ES-I3 (cell line): ENCODE data around the gene KCNIP4.

Experiments used
- H3K36me3 ChIP-seq: 2 replicates; pipeline ENCODE4 v1.6.1; 2013; ENCODE audit warnings: mild to moderate bottlenecking, low read length, control low read depth, moderate library complexity; ENCODE audit not compliant: insufficient read depth
- H3K4me1 ChIP-seq: 2 replicates; pipeline ENCODE4 v1.6.1; 2013; ENCODE audit warnings: mild to moderate bottlenecking, control low read depth, low read length; ENCODE audit not compliant: insufficient read depth
- H3K9ac ChIP-seq: 2 replicates; pipeline ENCODE4 v1.6.1; 2013; ENCODE audit warnings: low read depth, mild to moderate bottlenecking, low read length, moderate library complexity
- H3K9me3 ChIP-seq: 2 replicates; pipeline ENCODE4 v1.6.1; 2013; ENCODE audit warnings: mild to moderate bottlenecking, low read length, moderate library complexity; ENCODE audit not compliant: control insufficient read depth, insufficient read depth

Gene KCNIP4

DNA sequence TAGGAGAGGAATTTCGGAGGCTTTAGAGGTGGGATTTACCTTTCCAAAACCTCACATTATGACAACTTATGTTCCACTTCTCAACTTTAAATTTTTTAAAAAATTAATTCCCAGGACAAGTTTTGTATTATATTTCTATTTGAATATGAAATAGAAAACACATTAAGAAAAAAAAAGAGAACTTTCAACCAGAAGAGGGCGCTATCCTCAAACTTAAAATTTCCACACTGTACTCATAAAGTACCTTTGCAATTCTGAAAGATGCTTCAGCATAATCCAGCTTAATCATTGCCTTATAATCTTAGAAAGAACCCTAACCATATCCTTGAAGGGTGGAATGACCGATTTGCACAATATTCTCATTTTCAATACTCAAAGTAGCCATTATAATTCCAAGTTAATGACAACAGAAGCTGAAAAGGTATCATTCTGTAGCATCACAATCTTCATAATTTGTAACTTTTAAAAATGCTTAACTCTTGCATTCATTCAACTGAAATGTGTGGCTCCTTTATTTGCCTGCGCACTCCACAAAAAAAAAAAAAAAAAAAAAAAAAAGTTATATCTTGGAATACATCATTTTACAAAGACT is 158.0 kb downstream of the KCNIP4 start:
- no peaks in the 10 kb centered on the region for H3K36me3 ChIP-seq
- H3K9me3 ChIP-seq: no peaks in the 10 kb centered on the region
- H3K4me1 ChIP-seq: no peaks in the 10 kb centered on the region
- H3K9ac ChIP-seq: no peak overlapping the region

DNA sequence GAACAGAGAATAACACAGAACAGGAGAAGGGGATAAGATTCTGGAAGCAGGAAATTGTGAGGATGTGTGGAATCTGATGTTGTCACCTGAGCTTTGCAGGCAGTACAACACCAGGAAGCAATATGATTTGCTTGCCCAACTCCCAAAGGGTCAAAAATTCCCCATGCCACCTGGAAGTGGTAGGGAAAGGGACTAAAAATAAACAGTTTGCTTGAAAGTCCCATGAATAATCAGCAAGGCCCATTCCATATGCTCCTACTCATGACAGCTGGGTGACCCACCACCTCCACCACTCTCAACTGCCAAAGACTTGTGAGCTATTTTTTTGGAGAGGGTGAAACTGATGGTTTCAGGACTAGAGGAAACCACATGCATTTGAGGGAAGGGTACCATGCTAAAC is 168.4 kb downstream of the KCNIP4 start:
- H3K36me3 ChIP-seq: no peaks in the 10 kb centered on the region
- no peak overlapping the region for H3K9ac ChIP-seq
- H3K4me1 ChIP-seq: no peaks in the 10 kb centered on the region
- no peaks in the 10 kb centered on the region for H3K9me3 ChIP-seq

DNA sequence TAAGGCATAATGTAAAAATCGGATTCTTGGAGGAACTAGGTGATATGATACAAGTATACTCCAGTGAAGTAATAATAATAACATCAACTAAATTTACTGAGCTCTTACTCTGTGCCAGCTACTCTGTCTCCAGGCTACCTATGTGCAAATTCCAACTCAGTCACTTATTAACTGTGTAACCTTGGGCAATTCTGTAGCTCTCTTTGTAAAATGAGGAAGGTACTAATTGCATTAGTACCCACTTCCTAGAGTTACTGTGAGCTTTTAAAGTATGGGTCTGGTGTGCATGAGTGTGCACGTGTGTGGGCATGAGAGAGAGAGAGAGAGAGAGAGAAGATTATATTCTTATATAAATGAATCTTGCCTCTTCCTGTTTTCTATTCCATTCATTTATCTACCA is 169.9 kb downstream of the KCNIP4 start:
- no peaks in the 10 kb centered on the region for H3K4me1 ChIP-seq
- H3K36me3 ChIP-seq: no peaks in the 10 kb centered on the region

DNA sequence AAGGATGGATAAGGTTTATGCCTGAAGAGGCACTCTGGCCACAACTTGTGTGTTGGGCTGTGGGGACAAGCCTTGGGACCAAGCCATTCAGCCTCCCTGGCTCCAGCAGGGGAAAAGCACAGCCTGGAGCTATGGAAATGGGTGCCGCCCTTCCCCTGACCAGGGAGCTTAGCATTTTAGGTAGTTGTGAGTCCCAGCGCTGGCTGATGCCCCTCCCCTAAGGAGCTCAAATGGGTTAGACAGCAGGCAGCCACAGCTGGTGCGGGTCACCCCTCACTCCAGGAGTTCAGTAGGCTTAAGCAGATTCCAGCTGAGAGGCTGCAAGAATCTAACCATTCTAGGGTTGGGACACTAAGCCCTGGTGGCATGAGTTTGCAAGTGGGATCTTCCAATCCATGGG is 172.9 kb downstream of the KCNIP4 start:
- Histone ChIP-seq H3K9ac (no peak overlapping the region), H3K36me3 (no peaks in the 10 kb centered on the region), H3K4me1 (no peaks in the 10 kb centered on the region), H3K9me3 (no peaks in the 10 kb centered on the region)

More for the DNA sequence above, 169.9 kb downstream of the KCNIP4 start:
- Histone ChIP-seq H3K9ac (no peak overlapping the region), H3K9me3 (no peaks in the 10 kb centered on the region)

DNA sequence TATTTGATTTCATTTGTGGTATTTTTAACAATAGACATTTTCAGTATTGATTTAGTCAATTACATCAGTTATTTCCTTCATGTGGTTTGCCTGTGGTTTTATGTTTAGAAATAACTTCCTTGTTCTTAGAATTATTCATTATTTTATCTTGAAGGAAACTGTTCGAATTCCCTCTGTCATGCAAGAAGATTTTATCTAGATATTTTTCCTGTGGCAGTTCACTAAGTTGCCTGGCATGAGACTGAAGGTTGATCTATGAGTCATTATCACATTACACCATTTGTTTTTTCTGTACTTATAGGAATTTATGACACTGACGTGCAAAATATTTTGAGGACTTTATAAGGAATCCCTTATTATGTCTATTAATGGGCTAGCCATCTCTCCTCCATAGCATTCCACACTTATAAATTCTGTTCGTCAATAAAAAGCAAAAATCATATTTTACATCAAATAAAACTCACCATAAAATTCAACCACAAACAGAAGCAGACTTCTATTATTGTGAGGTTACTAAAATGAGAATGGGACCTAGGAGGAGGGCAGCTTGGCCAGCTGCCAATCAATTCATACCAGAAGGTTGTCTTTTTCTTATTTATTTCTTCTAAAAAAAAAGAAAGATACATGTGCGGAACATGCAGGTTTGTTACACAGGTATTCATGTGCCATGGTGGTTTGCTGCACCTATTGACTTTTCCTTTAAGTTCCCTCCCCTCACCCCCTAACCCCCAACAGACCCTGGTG is 179.0 kb downstream of the KCNIP4 start:
- no peaks in the 10 kb centered on the region for H3K36me3 ChIP-seq
- peaks cover 14% of the 10 kb centered on the region for H3K4me1 ChIP-seq
- no peak overlapping the region for H3K9ac ChIP-seq
- no peaks in the 10 kb centered on the region for H3K9me3 ChIP-seq

DNA sequence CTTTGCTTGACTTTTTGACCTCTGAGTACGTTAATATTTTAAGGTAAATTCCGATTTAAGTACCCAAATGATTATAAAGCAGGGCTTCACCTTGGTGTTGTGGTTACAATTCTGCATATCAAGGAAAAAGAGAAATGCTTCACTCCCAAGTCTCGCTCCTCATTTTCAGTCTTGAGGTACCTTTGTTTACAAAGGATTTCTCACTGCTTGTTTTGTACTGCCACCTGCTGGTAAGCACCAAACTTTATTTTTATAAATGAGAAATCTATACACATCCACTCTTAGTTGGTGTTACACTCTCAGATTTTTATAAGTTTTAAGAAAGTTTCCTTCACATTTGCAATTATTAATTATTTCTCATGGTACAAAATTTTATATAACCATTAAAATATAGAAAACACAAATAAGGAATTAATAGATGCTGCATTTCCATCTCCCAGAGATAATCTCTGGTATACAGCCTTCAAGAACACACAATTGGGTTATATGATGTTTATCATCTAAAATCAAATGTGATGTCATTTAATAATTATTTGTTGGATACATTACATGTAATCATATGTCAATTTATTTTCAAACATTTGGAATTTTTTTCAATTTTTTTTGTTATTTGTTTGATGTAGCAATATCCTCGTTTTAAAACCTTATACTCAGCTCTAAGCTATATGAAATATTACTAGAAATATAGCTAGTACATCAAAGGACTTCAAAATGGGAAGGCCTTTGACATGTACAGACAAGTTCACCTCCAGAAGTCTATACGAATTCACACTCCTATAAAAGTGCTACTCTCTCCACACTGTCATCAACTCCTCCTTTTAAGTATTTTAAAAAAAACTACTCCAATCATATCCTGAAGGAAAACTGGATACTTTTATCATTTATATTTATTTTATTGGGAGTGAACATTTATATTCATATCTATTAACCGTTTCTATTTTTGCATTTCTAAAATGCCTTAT is 179.9 kb downstream of the KCNIP4 start:
- Histone ChIP-seq H3K9me3 (no peaks in the 10 kb centered on the region), H3K4me1 (peaks cover 14% of the 10 kb centered on the region), H3K9ac (no peak overlapping the region)

DNA sequence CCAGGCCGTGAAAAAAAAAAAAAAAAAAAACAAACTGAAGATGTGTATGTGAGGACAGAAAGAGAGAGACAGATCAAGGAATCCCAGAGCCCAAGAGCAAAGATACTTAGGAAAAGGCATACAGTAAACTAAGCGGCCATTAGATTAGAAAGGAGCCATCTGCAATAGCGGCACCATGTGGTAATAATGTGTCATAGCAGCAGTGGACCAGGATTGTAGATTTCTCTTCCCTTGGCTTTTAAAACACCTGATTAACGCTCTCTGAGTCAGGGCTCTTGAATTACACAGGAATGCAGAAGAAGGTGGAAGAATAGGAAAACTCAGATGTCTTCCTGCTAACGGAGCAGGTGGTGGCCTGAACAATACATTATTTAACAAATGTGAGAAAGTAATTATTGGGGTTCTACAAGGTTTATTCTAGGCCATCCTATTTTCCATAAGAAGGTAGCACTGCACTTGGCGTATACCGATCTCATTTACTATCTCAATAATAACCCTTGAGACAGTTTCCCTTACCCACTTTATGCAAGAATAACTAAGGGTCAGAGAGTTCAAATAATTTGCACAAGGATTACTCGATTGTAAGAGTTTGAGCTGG is 182.7 kb downstream of the KCNIP4 start:
- Histone ChIP-seq H3K36me3 (no peaks in the 10 kb centered on the region), H3K9ac (no peak overlapping the region)

More for the DNA sequence above, 179.9 kb downstream of the KCNIP4 start:
- no peaks in the 10 kb centered on the region for H3K36me3 ChIP-seq

DNA sequence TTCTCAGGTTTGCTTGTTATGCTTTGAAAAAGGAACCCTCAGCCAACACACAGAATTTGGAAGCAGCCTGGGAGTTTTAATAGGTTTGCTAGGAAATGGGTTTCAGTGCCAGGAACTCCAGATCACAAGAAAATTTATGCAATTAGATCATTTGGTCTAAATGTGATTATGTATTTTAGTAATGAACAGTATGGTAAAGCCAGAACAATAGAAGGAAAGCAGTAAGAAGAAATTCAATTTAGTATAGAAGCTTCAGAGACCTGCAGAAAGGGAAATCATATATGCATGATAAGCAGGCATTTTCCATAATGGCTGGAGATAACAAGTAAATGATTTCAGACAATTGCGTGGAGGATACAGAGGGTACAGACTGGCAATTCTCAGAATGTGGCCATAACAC is 184.7 kb downstream of the KCNIP4 start:
- no peak overlapping the region for H3K9ac ChIP-seq
- H3K36me3 ChIP-seq: no peaks in the 10 kb centered on the region
- H3K9me3 ChIP-seq: no peaks in the 10 kb centered on the region
- peaks cover 14% of the 10 kb centered on the region for H3K4me1 ChIP-seq

More for the DNA sequence above, 182.7 kb downstream of the KCNIP4 start:
- Histone ChIP-seq H3K9me3 (no peaks in the 10 kb centered on the region), H3K4me1 (peaks cover 14% of the 10 kb centered on the region)

DNA sequence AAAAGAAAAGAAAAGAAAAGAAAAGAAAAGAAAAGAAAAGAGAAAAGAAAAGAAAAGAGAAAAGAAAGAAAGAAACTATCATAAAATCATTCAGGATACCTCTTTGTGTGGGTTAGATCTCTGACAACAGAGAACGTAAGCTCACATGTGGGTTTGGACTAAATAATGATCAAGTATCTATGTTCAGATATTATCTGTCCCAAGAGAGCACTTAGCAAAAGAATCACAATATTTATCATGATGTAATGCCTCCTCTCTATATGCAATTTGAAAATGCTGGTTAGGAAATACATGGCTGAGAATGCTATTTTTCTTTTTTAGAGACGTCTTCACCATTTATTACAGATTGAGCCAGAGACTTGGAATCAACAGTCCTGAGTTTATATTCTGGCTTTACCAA is 191.3 kb downstream of the KCNIP4 start:
- H3K36me3 ChIP-seq: no peaks in the 10 kb centered on the region
- peaks cover 7% of the 10 kb centered on the region; the same call in 1 of the 2 replicates for H3K4me1 ChIP-seq
- H3K9ac ChIP-seq: no peak overlapping the region
- H3K9me3 ChIP-seq: no peaks in the 10 kb centered on the region

DNA sequence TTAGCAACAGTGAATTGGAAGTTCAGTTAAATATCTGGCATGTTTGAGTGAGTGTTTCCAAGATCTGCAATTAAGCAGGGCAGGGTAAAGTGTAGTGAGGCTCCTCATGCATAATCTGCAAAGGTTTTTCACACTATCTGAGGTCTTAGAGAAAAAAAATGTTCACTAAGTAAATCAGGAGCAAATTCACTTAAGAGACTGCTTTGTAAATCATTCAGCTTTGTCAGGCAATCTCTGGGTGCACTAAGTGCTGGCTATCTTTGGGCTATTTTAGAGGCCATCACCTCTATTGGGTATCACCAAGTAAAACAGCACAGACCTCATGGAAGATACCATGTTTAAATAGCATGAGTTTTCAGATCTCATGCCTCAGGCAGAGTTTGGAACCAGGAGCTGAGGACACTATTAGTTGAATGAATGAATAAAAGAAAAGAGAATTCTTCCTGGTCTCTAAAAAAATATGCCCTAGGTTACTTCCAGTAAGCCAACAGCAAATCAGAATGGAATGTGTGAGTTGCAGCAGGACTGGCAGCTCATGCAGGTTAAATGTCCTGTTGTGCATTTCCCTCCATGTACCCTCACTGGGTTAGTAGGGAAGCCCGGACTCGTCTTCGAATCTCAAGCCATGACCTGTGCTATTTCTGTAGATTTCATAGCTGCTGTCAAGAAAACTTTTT is 195.3 kb downstream of the KCNIP4 start:
- Histone ChIP-seq H3K4me1 (peaks cover 9% of the 10 kb centered on the region; the same call in 1 of the 2 replicates), H3K36me3 (no peaks in the 10 kb centered on the region), H3K9ac (no peak overlapping the region)

DNA sequence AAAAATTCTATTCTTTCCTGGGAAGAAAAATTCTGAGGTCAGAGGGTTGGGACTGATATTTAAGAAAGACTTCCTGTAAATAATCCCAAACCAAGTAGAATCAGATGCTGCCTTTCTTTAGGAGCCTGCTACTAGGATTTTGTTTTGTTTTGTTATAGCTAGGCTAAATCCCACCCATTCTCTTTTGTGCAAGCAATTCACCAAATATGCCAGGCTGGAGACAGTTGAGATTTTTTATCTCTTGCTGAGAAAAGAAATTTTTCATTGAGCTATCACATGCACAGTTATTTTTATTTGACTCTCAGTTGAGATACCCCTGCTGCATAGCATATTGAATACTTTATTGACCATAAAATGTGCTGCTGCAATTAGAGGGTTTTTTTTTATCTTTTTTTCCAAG is 196.0 kb downstream of the KCNIP4 start:
- peaks cover 9% of the 10 kb centered on the region; the same call in 1 of the 2 replicates for H3K4me1 ChIP-seq
- H3K9ac ChIP-seq: no peak overlapping the region
- no peaks in the 10 kb centered on the region for H3K9me3 ChIP-seq
- no peaks in the 10 kb centered on the region for H3K36me3 ChIP-seq

More for the DNA sequence above, 195.3 kb downstream of the KCNIP4 start:
- no peaks in the 10 kb centered on the region for H3K9me3 ChIP-seq

DNA sequence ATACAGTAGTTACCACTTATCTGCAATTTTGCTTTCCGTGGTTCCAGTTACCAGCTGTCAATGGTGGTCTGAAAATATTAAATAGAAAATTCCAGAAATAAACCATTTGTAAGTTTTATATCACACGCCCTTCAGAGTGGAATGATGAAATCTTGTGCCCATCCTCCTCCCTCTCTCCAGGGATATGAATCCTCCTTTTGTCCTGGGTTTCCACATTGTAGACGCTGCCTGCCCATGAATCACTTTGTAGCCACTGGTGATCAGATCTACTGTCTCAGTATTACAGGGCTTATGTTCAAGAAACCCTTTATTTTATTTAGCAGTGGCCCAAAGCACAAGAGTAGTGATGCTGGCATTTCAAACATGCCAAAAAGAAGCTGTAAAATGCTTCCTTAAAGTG is 198.6 kb downstream of the KCNIP4 start:
- Histone ChIP-seq H3K9ac (no peak overlapping the region), H3K9me3 (no peaks in the 10 kb centered on the region), H3K36me3 (no peaks in the 10 kb centered on the region)

DNA sequence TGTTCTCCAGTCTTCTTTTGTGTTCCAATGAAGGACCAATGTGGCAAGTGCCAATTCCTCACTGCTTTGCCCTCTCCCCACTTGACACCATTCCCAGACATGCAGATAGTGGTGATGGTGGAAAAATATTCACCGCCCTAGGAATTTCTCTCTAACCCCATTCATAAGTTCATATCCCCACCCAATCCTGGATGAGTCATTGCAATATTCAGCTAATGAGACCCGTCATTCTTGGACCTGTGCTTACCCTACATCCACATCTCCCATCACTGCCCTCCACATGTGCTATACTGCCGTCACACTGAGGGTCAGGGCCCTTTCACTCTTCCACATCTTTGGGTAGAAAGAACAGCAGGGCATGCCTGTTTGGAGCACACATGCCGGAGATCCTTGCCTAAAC is 199.2 kb downstream of the KCNIP4 start:
- no peaks in the 10 kb centered on the region for H3K36me3 ChIP-seq
- H3K4me1 ChIP-seq: peaks cover 9% of the 10 kb centered on the region; the same call in 1 of the 2 replicates
- H3K9me3 ChIP-seq: no peaks in the 10 kb centered on the region
- no peak overlapping the region for H3K9ac ChIP-seq

More for the DNA sequence above, 198.6 kb downstream of the KCNIP4 start:
- H3K4me1 ChIP-seq: peaks cover 9% of the 10 kb centered on the region; the same call in 1 of the 2 replicates
